ENCODE measurements around the gene GUCA1A.
A peak's percentile ranks its signal among the peaks of the same experiment; 100 is the strongest.
"Not testable (repeated sequence)": the region's sequence is repeated elsewhere in the genome, so short reads cannot be mapped to it uniquely, and the experiment has no call there.

The GUCA1A gene

DNA sequence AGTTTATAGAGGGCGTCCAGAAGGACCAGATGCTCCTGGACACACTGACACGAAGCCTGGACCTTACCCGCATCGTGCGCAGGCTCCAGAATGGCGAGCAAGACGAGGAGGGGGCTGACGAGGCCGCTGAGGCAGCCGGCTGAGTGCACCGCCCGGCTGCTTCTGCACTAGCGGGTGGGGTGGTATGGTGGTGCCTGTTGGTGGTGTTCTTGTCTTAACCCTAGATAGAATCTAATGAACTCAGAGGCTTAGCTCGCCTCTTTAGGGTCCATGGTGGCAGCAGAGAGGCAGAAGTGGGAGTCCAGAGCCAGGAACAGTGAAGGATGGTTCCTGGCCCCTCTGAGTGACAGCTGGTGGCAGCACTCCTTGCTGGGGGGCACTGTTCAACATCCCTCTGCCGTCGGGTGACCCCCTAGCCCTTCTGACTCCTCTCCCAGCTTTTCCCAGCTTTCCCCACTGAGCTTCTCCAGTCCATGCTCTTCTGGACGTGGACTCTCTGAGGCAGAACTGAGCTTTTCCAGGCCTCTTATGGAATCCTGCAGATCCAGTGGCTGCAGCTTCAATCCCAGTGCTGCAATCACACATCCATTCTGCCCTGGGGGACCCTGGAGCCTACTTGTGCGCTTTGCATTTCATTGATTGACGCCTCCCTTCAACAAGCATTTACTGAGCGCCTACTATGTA, 6.2 kb downstream of the GUCA1A start:
- DNase-seq = no peak

DNA sequence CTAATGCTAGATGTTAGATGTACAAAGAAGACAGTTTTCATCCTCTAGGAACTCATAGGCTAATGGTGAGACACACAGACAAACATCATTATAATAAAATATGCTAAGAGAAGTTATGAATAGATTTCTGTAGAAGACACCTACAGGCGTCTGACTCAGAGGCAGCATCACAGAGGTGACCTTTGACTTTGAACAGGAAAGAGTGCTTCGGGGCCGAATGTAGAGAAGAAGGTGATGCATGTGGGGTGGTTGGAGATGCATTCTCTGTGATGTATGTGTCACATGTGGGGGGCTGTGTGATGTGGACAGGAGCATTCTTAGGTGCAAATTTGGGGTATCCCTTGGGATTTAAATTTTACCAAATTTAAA, 6.8 kb downstream of the GUCA1A start:
- no peak for DNase-seq

DNA sequence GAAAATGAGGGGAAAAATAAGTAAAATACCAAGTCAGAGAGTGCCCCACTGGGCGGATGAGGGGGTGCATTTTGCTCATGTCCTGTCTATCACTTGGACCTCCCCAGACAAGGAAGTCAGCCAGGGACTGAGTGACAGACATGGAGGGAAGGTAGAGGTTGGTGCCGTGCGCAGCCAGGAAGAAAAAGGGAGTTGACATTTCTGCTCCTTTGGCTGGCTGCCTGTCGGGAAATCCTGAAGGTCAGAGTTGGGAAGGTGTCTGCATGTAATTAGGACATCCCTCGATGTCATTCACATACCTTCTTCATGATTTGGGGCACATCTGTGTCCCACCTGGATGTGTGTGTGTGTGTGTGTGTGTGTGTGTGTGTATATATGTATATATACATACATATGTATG, 8.9 kb downstream of the GUCA1A start:
- DNase-seq = no peak

DNA sequence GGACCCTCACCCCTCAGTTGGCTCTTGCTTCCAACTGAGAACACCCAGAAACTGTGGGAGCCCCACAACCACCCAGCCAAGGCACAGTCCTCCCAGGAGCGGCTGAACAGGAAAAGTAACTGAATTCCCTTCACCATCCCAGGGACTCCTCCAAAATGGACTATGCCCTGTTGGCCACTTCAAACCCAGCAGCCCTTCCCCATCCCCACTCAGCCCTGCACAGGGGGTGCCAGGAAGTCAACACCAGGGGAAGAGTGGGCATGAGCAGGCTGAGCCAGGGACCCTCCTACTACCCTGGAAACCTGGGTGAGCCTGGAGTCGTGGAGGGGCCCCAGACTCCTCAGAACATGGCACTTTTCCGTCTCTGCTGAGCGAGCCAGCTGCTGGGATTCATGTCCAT, 11.3 kb downstream of the GUCA1A start:
- no peak for DNase-seq

DNA sequence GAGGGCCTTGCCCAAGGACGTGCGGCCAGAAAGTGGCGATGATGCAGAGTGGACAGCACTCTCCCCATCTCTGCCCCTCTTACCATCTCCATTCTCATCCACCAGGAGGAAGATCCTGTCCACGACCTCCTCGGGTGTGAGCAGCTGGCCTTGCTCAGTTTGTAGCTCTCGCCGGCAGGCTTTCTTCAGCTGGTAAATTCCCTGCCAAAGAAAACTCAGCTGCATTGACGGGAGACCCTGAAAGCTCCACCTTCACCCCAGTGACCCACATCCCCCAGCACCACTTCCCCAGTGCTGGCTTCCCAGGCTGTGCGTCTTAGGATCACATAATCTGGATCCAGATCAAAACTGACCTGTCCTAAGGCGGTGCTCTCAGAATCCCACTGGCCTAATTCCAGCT, 12.4 kb downstream of the GUCA1A start:
- no peak for DNase-seq

DNA sequence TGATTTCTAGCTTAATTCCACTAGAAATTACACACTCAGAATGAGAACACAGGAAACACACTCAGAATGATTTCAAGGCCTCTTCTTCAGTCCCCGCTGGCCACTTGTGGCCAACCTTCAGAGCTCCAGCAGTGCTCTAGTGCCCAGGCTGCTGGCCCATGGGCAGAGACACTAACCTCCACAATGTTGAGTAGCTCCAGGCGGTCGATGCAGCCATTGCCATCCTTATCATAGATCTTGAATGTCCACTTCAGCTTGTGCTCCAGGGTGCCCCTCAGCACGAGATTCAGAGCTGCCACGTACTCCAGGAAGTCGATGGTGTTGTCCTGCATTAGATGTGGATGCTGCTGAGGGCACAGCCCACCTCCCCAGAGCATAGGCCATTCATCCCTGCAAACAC, 15.2 kb downstream of the GUCA1A start:
- DNase-seq = no peak

DNA sequence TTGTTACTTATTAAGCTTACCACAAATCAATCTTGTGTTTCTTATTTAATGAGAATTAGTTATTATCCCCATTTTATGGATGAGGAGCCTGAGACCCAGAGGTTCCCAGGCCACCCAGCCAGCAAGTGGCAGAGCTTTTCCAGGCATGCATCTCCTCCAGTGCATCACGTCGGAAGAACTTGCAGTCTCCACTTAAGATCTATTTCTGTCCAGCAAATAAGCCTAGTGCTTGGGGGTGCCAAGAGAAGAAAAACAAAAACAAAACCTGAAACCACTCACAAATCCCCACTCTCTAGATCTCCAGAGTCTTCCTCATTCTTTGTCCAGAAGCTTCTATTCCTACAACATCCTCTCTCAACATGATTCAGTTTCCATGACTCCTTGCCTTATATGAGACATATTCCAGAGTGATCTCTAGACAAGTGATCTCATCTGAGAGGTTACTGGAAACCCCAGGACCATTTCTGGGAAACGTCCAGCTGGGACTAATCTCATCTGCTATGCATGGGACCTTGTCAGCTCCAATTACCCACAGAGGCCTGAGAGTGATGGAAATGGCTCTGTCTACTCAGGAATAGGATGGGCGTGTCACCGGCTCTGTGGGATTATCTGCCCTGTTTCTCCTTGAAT, 17.5 kb downstream of the GUCA1A start:
- DNase-seq = no peak

DNA sequence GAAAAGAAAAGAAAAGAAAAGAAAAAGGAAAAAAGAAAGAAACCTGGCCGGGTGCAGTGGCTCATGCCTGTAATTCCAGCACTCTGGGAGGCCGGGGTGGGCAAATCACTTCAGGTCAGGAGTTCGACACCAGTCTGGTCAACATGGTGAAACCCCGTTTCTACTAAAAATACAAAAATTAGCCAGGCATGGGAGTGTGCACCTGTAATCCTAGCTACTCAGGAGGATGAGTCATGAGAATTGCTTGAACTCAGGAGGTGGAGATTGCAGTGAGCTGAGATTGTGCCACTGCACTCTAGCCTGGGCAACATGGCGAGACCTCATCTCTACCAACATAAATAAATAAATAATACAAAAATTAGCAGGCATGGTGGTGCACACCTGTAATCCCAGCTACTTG, 19.2 kb downstream of the GUCA1A start:
- DNase-seq = not testable (repeated sequence)

DNA sequence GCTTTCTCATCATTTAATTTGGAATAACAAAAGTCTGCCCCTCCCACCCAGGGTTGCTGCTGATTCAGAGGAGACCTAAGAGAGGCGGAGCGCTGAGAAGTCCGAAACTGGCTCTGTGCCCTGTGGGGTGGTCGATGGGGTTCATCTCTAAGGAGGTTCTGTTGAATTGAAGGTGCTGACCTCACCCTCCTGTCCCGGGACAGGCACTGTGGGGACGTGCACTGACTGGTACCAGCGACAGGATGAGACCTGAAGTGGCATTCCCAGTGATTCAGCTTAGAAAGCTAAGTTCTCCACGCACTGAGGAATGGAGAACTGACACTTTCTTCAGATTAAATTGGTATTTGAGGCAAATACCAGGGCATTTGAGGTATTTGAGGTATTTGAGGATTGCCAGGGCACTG, 20.3 kb downstream of the GUCA1A start:
- no peak for DNase-seq

DNA sequence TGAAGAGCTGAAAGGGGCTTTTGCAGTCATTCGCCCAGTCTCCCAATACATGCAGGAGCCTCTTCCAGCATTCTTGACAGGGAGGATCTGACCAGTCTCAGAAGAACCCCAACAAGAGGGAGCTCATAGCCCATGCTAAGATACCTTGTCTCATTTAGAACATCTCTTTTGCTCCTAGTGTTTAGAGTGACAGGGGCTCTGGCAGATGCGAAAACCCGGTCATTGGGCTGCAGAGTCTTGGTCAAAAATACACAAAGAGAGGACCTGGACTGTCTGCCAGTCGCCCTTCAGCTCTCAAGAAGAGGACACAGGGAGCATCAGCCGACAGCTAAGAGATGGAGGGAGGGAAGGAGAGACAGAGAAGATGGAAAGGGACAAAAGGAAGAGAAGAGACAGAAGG, 20.9 kb downstream of the GUCA1A start:
- no peak for DNase-seq

DNA sequence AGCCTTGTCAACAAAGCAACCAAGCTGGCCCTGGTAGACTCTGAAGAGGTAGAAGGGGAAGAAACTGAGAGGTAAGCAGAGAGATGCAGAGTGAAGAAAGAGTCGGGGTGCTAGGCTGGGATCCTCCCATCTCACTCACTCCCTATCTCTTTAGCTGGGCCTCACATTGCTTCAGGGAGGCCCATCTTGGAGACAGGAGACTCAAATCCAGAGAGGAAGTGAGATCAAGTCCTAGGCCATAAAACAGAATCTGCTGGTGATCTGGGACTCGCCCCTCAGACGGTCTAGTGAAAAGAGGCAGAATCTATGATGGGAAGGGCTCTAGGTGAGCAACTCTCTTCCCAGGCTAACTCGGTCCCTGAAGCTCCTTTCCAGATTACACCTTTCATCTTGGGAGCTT, 22.3 kb downstream of the GUCA1A start:
- no peak for DNase-seq

DNA sequence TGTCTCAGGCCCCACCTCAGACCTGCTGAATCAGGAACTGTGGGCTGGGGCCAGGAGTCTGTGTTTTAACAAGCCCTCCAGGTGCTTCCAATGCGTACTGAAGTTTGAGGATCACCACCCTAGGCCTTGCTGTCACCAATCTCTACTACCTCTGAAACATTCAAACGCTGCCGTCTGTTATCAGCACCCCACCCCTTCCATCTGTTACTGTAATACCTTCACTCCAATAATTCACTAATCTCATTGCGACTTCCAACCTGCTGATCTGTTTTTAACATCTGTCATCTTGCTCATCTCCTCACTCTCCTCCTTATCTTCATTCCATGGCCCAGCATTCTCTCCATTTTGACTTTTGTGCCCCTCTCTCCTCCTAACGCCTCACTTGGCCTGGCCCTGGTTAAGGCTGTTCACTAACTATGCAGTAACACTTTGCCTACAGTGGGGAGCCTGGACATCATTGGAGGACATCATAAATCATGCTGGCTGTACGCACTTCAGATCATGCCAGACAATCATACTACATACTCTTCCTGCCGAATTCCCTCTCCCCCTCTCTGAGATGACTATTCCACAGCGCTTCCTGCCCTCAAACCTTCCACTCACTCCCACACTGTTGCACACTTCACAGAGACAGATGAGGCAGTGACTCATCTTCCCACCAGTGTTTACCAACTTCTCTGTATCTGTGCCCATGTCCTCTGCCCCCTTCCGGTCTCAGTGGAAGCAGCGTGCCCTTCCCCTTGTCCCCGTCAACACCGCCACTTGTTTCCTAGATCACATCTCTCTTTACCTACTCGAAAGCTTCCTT, 24.6 kb downstream of the GUCA1A start:
- DNase-seq = peak; percentile 68 to 69

DNA sequence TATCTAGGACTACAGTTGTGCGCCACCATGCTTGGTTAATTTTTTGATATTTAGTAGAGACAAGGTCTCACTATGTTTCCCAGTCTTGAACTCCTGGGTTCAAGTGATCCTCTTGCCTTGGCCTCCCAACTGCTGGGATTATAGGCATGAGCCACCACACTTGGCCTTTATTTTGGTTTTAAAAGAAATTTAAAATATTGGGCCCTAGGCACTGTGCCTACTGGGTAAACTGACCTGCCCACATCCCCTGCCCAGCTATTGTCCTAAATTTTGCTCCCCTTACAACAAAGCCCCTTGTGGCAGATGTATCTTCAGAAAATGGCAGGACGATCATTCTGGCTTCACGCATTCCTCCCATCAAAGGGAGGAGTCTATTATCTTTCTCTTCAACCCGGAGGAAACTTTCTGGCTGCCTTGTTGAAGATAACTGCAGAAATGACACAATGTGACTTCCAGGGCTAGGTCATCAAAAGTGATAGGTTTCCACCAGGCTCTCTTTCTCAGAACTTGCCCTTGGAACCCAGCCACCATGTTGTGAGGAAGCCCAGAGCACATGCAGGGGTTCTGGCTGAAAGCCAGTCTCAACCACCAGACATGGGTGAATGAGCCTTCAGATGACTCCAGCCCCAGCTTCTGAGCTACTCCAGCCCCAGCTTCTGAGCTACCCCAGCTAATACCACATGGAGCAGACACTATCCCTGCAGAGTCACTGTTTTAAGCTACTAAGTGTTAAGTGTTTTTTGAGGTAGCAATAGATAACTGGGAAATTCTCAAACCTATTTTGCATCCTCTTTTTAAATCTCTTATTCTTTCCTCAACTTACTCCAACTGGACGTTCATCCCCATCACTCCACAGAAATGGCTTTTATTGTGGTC, 26.2 kb downstream of the GUCA1A start:
- peak in 1 of 2 experiments; percentile 29 for DNase-seq

DNA sequence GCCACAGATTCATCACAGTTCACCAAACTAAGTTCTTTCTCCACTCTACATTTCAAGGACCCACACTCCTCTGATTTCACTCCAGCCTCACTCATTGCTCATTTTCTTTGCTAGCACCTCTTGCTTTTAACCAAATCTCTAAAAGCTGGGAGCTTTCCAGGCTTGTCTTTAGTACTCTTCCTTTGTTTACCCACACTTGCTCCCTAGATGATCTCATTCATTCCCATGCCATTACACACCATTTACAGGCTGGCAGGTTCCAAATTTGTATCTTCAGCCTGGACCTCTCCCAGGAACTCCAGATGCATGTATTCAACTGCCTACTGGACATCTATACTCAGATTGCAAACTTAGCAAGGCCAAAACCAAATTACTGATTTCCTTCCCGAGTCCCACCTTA, 26.9 kb downstream of the GUCA1A start:
- DNase-seq = no peak

DNA sequence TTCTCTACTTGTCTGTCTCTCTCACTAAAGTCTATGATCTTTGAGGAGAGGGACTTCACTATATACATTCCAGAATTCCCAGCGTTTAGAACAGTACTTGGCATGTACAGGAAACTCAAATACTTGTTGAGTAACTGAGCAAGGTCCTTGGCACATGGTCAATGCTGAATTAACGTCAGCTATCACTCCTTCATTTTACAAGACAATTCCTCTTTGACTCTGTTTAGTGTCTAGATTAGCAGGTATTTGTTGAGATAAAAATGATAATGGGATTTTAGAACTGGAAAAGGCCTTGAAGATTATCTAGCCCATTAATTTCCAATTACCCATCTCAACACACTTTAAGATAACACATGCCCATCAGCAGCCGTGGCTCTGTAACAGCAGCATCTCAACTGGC, 28.2 kb downstream of the GUCA1A start:
- DNase-seq = no peak

DNA sequence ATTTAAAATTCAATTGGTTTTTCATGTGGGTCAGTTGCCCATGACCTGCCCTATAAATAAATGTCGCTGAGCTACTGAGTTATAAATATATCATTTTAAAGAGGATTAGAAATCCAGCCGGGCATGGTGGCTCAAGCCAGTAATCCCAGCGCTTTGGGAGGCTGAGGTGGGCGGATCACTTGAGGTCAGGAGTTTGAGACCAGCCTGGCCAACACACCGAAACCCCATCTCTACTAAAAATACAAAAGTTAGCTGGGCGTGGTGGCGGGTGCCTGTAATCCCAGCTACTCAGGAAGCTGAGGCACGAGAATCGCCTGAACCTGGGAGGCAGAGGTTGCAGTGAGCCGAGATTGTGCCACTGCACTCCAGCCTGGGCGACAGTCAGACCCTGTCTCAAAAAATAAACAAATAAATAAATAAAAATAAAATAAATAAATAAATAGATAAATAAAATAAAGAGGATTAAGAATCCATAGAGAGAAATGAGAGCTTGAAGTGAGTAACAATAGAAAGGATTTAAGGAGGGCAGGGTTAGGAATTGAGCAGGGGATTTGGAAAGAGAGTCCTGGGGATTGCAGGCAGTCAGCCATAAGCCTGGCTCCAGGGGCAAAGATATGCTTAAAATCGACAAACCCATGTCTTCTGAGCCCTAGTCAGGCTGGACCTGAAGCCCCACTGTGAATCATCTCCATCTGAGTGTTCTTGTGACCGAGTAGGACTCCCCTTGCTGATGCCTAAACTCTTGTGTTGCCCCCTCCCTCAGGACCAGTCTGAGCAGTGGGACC, 29.2 kb downstream of the GUCA1A start:
- DNase-seq = not testable (repeated sequence)

DNA sequence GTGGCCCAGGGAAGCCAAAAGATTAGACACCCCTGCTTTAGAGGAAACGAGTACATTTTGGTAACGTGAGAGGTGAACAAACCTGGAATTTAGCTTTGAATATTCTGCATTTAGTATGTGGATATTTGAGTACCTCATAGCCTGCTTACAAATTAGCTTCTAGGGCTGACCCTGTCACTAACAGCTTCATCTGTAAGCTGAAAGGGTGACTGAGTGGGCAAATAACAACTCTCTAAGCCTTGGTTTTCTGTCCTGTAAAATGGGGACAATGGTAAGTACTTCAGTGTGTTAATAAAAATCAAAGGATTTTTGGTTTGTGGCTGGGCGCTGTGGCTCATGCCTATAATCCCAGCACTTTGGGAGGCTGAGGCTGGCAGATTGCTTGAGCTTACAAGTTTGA, 30.0 kb downstream of the GUCA1A start:
- DNase-seq = no peak

DNA sequence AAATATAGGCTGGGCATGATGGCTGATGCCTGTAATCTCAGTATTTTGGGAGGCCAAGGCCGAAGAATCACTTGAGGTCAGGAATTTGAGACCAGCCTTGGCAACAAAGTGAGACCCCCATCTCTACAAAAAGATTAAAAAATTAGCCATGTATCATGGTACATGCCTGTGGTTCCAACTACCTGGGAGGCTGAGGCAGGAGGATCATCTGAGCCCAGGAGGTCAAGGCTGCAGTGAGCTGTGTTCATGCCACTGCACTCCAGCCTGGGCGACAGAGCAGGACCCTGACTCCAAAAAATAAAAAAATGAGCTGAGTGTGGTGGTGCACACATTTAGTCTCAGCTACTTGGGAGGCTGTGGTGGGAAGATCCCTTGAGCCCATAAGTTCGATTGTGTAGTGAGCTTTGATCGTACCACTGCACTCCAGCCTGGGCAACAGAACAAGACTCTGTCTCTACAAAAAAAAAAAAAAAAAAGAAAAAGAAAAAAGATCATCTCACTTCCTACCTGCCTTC, 31.7 kb downstream of the GUCA1A start:
- no peak for DNase-seq

DNA sequence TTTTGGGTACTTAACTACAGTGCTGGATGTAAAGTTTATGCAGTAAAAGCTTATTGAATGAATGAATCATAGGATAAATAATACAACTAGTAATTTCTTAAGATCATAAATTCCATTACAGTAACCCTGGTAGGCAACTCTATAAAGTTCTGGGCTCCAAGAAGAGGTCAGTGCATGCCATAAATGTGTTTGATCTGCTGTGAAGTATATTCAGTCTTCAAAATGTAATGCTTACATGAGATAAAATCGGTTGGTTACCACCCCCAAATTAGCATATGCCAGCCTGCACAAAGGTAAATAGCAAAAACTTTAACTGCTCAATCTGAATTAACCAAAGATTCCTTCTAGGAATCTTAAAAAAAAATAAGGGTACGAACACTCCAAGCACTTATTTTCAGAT, 34.4 kb downstream of the GUCA1A start:
- not testable (repeated sequence) for DNase-seq

DNA sequence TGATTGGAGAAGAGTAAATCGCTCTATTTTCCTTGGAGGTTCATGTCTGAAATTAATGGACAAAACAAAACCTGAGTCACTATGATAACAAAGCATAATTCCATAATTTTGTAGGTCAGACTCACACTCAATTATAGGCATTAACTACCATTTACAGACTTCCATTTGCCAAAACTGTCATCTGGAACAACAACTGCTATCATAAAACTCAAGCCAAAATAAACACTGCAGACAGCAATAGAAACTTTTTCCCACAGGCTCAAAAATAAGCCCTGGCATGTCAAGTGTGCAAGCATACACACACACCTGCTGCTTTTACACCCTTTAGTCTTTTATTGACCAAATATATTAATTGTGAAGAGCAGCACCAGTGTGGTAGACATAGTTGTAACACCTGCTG, 37.4 kb downstream of the GUCA1A start:
- DNase-seq = no peak

DNA sequence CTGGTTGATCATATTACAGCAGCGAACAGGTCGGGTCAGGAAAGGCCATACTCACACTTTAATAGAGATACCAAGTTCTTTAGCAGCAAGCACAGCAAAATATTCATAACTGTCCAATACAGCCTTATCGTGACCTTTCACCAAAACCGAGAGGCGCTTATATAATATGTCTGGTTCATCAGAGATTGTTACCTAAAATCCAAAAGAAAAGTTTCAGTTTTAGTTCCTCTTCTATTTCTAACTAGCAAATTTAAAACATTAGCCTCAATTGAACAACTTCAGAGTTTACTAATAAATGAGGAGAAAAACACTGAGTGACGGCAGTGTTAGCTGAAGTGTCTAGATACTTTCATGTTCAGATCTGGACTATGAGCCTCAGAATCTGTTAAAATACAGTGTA, 38.6 kb downstream of the GUCA1A start:
- no peak for DNase-seq

DNA sequence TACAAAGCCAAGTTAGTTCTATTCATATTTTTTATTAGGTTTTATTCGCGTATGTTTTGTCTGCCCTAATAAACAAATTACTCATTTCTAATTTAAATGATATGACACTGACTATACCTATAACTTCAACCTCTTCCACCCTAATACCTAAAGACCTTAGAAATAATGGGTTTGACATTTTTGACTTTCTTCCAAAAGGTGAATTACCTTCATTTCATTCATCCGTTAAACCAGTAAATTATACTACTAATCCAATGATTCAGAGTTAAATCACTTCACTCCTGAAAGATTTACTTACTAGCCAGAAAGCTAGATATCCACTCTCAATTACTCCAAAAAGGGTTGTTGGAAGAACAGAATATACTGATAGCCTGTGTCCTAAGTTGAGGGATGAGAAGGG, 39.3 kb downstream of the GUCA1A start:
- DNase-seq = no peak

All from AML-193 (cell line).